Choroid plexus epithelial cell (primary cell): Measurements from ENCODE around the gene TSPAN4.

Experiments used
- DNase-seq: peaks from one replicate; pipeline ENCODE4 v3.0.0-alpha.2; 2010; ENCODE audit warnings: low read depth
- H3K4me3 ChIP-seq: 2 replicates; pipeline ENCODE4 v1.5.1; 2011; ENCODE audit warnings: low read depth, mild to moderate bottlenecking, control low read depth, low read length, moderate library complexity
- CTCF ChIP-seq: conservative IDR thresholded peaks from 2 replicates; pipeline ENCODE4 v1.5.1; 2011; ENCODE audit warnings: low read depth, mild to moderate bottlenecking, control low read depth, inconsistent platforms, low read length, moderate library complexity

The TSPAN4 gene

GRCh38 chr11:800473-800872, 42.2 kb upstream of the TSPAN4 start:
- DNase-seq: no peak
- no peak for TF ChIP-seq CTCF
- H3K4me3 ChIP-seq: no peak overlapping the region

DNA sequence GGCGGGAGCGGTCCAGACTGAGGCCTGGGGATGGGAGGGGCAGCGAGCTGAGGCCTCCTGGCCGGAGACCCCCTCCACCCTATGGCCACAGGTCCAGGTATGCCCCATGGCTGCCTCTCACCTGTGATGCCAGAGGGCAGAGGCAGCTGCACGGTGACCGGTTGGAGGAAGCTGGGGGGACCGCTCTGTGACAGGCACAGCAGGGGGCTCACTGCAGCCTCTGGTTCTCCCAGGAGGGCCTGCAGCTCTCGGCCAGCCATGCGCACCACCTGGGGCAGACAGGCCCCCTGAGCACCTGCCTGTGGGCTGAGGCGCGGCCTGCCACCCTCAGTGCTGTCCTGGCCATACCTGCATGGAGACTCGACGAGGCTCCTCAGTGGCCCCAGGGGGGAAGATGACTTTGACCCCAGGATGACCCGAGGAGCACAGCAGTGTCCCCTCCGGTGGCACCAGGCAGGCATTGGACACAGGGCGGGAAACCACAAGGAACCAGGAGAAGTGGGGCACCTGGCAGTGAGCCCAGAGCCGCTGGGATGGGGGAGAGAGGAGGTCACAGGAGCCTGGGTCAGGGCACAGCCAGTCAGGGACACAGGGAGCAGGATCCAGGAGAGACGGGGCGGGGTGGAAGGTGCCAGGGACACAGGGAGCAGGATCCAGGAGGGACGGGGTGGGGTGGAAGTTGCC, 41.4 kb upstream of the TSPAN4 start:
- no peak for TF ChIP-seq CTCF
- no peak overlapping the region for H3K4me3 ChIP-seq
- DNase-seq: no peak

DNA sequence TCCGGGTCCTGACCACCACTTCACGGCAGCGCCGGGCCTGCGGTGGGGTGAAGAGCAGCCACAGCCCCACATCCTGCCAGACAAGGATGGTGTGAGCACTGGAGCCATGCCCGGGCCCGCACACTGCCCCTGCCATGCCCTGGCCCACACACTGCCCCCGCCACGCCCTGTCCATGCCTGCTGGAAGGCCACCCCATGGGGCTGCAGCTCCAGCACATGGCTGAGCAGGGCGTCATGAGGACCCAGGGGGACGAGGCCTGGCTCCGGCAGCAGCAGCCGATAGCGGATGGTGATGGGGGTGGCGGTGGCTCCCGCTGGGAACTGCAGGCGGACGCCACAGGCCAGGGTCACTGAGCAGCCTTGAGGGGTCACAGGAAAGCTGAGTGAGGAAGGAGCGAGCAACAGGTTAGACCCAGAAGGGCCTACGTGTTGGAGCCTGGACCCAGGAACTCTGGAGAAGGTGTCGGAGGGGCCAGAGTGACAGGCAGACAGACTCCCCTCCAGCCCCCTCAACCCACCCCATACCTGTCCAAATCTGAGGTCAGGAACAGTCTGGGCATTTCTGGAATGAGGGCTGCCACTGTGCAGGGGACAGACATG, 40.5 kb upstream of the TSPAN4 start:
- no peak overlapping the region for H3K4me3 ChIP-seq
- no peak for TF ChIP-seq CTCF
- no peak for DNase-seq

GRCh38 chr11:802693-803466, 39.8 kb upstream of the TSPAN4 start:
- DNase-seq: no peak
- no peak for TF ChIP-seq CTCF
- no peak overlapping the region for H3K4me3 ChIP-seq

DNA sequence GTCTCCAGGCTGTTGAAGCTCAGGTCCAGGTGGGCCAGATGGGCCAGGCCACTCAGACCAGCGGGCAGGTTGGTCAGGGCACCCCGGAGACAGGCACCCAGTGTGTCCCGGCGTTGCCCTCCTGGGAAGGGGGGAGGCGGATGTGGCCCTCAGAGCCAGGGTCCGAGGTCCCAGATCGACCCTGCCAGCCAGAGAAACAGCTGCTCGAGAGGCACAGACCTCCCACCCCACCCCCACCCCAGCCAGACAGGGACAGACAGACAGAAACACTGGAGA, 39.2 kb upstream of the TSPAN4 start:
- no peak for TF ChIP-seq CTCF
- H3K4me3 ChIP-seq: no peak overlapping the region
- no peak for DNase-seq

DNA sequence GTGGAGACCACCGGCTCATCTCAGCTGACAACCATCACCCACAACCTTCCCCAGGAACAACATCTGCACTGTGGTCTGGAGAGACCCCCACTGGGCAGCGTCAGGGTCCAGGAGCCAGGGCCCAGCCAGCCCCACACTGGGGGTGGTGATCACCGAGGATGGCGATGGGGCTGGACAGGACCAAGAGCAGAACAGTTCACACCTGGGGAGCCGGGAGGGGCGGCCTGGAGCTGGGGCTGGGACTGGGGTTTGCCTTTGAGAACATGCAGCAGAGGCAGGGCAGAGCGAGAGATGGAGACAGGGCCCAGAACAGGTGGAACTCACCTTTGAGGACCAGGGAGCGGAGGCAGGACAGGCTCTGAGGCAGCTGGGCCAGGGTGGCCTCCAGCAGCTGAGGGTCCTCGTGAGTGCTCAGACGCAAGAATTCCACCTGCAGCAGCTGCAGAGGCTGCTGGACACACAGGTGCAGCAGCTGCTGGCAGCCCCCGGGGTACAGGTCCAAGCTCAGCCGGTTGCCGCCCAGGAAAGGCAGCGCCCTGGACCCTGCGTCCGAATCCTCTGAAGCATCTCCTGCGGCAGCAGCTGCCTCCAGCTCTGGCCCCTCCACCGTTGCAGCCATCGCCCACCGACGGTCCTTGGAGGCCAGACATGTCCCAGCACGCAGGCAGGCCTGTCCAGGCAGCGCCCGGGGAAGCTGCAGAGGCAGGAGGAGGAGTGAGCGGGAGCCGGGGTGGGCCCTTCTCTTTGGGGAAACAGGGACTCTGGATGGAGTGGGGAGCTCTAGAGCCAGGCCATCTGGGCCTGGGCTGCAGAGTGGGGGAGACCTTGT, 38.7 kb upstream of the TSPAN4 start:
- no peak for TF ChIP-seq CTCF
- DNase-seq: no peak
- peak overlapping the region; percentile 64 for H3K4me3 ChIP-seq
